Gastrocnemius medialis (tissue), 4 donors: ENCODE measurements around the gene NAA25. TPM values are rescaled to one million over a fixed set of nuclear protein-coding genes. Genes with fewer than 3 reads are reported as not detected.

ENCODE experiments used
- ATAC-seq, 2 donors: fragments of 150-250 bp; one replicate each; pipeline ENCODE4 v1.9.1; 2016
- DNase-seq, 2 donors: peaks; one replicate each; pipeline ENCODE4 v3.0.0-alpha.2; 2019
- H3K27ac ChIP-seq, 4 donors: fragments of 200-600 bp; sonication (generic); 1 replicate in 1 of 4; 2 replicates in 3 of 4; pipeline ENCODE4 v1.5.1; 2016 to 2018; ENCODE audit warnings: mild to moderate bottlenecking in 2 of 4, moderate library complexity in 1 of 4
- H3K27me3 ChIP-seq, 3 donors: fragments of 200-600 bp; sonication (generic) in 2 of 3; 1 replicate in 1 of 3; 2 replicates in 2 of 3; pipeline versions ENCODE4 v1.5.1 to v1.6.0; 2016 to 2019; ENCODE audit warnings: mild to moderate bottlenecking in 1 of 3, moderate library complexity in 1 of 3
- H3K36me3 ChIP-seq, 2 donors: fragments of 200-600 bp; sonication (generic) in 1 of 2; one replicate each; pipeline ENCODE4 v1.5.1; 2017 to 2018
- H3K4me1 ChIP-seq, 2 donors: fragments of 200-600 bp; sonication (generic) in 1 of 2; one replicate each; pipeline ENCODE4 v1.5.1; 2016 to 2017; ENCODE audit warnings: mild to moderate bottlenecking in 2 of 2
- H3K4me3 ChIP-seq, 4 donors: fragments of 200-600 bp; sonication (generic) in 3 of 4; 1 replicate in 1 of 4; 2 replicates in 3 of 4; pipeline ENCODE4 v1.5.1; 2016 to 2019; ENCODE audit warnings: mild to moderate bottlenecking in 2 of 4
- H3K9me3 ChIP-seq, 3 donors: fragments of 200-600 bp; sonication (generic) in 2 of 3; 1 replicate in 1 of 3; 2 replicates in 2 of 3; pipeline ENCODE4 v1.5.1; 2016 to 2019
- POLR2A ChIP-seq, 2 donors: fragments of 450-650 bp; IDR thresholded peaks; one replicate each; pipeline ENCODE4 v1.6.1; 2017; ENCODE audit warnings: antibody characterized with exemption in 2 of 2, mild to moderate bottlenecking in 2 of 2, moderate library complexity in 2 of 2
- in situ Hi-C, 4 donors: fragments of 200-750 bp; cut with MboI; loops; one replicate each; pipeline versions ENCODE4 v1.15.0 to v1.8.0; 2017; ENCODE audit warnings: low sequenced_read_pairs in 4 of 4
- intact Hi-C: fragments of 100-400 bp; cut with DNase I; formaldehyde crosslinking; loops from one replicate; pipeline ENCODE4 v1.15.1; 2023; ENCODE audit warnings: low total_unique reads
- total RNA-seq, 4 donors: library from RNA; depleted of rRNA; stranded (reverse); fragments of >200 nt; gene quantifications; one replicate each; pipeline versions ENCODE4 v1.1.0 to v1.2.3, GENCODE V29; 2016
- TF ChIP-seq, protein P1 (sequence below), 5 experiments: fragments of 450-650 bp in 3 of 5; fragments of 200-600 bp in 2 of 5; sonication (generic) in 2 of 5; IDR thresholded peaks in 4 of 5; conservative IDR thresholded peaks in 1 of 5; 1 replicate in 4 of 5; 2 replicates in 1 of 5; pipeline ENCODE4 v1.5.1; 2016 to 2019; ENCODE audit warnings: antibody characterized with exemption in 5 of 5, mild to moderate bottlenecking in 3 of 5, moderate library complexity in 3 of 5

The NAA25 gene
- total RNA-seq, 4 donors from 2014 or later = 17.2 to 44.6 (median 25.5) TPM

DNA sequence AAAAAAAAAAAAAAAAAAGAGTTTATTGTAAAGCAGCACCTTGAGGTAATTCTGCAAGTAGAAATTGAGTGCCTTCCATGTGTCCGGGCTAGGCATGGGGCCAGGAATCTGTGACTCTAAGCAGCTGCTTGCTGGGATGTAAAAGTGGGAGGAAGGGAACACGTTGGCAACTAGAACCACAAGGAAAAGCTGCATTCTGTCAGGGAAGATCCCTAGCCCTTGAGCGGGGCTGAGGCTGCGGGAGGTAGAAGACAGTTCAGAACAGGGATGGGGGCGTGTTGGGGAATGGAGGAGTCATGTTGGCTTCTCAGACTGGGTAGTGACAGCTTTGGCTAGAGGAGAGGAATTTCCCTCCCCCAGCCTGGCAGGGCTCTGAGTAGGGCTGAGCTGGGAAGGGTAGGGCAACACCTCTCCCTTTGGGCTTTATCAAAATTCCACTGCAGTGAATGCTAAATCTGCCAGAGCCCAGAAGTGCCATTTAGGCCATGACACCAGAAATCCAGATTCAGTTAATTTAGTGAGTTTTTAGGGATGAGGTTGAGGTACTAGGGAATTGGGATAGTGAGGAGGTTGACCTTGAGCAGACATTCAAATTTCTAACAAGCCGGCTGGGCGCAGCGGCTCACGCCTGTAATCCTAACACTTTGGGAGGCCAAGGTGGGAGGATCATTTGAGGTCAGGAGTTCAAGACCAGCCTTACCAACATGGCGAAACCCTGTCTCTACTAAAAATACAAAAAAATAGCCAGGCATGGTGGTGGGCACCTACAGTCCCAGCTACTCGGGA lies 13.4 kb upstream of the NAA25 start:
- Histone ChIP-seq H3K27ac (peak overlapping the region; percentile 49 to 78 (median 66)), H3K4me1 (peaks cover 18 to 22% of the 10 kb centered on the region in 2 donors), H3K36me3 (no peaks in the 10 kb centered on the region), H3K27me3 (no peaks in the 10 kb centered on the region), H3K9me3 (no peaks in the 10 kb centered on the region), H3K4me3 (no peak overlapping the region)
- no peak for TF ChIP-seq POLR2A (IDR thresholded peaks at IDR 0.05)
- in situ Hi-C loops = loop anchor here in 1 of 4 donors (25.0 kb wide), 1 partner anchor 290 kb away; the partner anchor contains the start of genes PTPN11 and RPL6
- intact Hi-C loops = loop anchor here (10.0 kb wide), 1 partner anchor 263 kb away; the partner anchor contains the start of gene HECTD4
- ATAC-seq = peak; percentile 10 to 28
- DNase-seq = peak; percentile 48 to 70

GRCh38 chr12:112117685-112118084 lies 9.1 kb upstream of the NAA25 start:
- Histone ChIP-seq H3K4me3 (no peak overlapping the region), H3K27me3 (no peaks in the 10 kb centered on the region), H3K4me1 (peaks cover 7 to 16% of the 10 kb centered on the region in 2 donors), H3K27ac (no peak overlapping the region), H3K9me3 (no peaks in the 10 kb centered on the region), H3K36me3 (no peaks in the 10 kb centered on the region)
- DNase-seq (no peak), ATAC-seq (no peak)
- no peak for TF ChIP-seq POLR2A (IDR thresholded peaks at IDR 0.05)
- TF ChIP-seq, protein P1, sequence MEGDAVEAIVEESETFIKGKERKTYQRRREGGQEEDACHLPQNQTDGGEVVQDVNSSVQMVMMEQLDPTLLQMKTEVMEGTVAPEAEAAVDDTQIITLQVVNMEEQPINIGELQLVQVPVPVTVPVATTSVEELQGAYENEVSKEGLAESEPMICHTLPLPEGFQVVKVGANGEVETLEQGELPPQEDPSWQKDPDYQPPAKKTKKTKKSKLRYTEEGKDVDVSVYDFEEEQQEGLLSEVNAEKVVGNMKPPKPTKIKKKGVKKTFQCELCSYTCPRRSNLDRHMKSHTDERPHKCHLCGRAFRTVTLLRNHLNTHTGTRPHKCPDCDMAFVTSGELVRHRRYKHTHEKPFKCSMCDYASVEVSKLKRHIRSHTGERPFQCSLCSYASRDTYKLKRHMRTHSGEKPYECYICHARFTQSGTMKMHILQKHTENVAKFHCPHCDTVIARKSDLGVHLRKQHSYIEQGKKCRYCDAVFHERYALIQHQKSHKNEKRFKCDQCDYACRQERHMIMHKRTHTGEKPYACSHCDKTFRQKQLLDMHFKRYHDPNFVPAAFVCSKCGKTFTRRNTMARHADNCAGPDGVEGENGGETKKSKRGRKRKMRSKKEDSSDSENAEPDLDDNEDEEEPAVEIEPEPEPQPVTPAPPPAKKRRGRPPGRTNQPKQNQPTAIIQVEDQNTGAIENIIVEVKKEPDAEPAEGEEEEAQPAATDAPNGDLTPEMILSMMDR (IDR thresholded peaks at IDR 0.05 in 4 of 5, conservative IDR thresholded peaks at IDR 0.05 in 1 of 5) = no peak
- in situ Hi-C loops = loop anchor here in 1 of 4 donors (25.0 kb wide), 1 partner anchor 295 kb away; the partner anchor contains the start of genes PTPN11 and RPL6
- intact Hi-C loops = no loop called here

GRCh38 chr12:112116232-112117060 lies 7.9 kb upstream of the NAA25 start:
- ATAC-seq = peak; percentile 91 to 97
- intact Hi-C loops = no loop called here
- Histone ChIP-seq H3K4me1 (peaks cover 7% of the 10 kb centered on the region in 2 donors), H3K4me3 (peak overlapping the region in 3 of 4 donors; percentile 27 to 30 (median 28)), H3K9me3 (no peaks in the 10 kb centered on the region), H3K27ac (peak overlapping the region; percentile 61 to 81 (median 74)), H3K36me3 (no peaks in the 10 kb centered on the region), H3K27me3 (no peaks in the 10 kb centered on the region)
- TF ChIP-seq, protein P1 (IDR thresholded peaks at IDR 0.05 in 4 of 5, conservative IDR thresholded peaks at IDR 0.05 in 1 of 5) = no peak
- TF ChIP-seq POLR2A (IDR thresholded peaks at IDR 0.05) = peak in 1 of 2 donors; percentile 13
- DNase-seq = peak; percentile 36 to 71
- in situ Hi-C loops = loop anchor here in 1 of 4 donors (25.0 kb wide), 1 partner anchor 296 kb away; the partner anchor contains the start of genes PTPN11 and RPL6

DNA sequence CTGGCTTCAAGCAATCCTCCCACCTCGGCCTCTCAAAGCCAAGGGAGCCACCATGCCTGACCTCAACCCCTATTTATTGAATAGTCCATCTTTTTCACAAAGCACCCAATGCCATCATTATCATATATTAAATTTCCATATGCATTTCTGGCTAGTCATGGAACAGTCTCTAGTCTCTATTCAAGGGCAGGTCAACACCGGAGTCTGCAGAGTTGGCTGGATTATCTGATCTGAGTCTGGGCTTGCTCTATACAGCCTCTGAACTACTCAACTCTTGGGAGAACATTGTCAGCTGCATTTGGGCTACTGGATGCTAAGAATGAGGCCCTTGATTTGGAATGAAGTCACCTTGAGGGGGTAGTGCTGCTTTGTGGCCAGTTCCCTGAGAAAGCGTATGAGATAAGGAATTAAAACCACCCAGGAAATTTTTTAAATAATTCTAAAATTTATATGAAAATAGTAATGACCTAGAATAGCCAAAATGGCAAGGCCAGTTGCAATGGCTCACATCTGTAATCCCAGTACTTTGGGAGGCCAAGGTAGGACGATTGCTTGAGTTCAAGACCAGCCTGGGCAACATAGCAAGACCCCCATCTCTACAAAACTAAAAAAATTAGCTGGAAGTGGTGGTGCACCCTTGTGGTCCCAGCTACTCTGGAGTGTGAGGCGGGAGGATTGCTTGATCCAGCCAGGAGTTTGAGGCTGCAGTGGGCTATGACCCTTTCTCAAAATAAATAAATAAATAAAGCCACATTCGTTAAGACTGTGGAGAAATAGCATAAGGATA lies 6.9 kb upstream of the NAA25 start:
- H3K9me3 ChIP-seq = no peaks in the 10 kb centered on the region
- peaks cover 7% of the 10 kb centered on the region in 2 donors for H3K4me1 ChIP-seq
- H3K36me3 ChIP-seq = no peaks in the 10 kb centered on the region
- intact Hi-C loops = no loop called here
- H3K4me3 ChIP-seq = no peak overlapping the region
- no peak for TF ChIP-seq POLR2A (IDR thresholded peaks at IDR 0.05)
- TF ChIP-seq, protein P1 (IDR thresholded peaks at IDR 0.05 in 4 of 5, conservative IDR thresholded peaks at IDR 0.05 in 1 of 5) = no peak
- no peak for DNase-seq
- H3K27me3 ChIP-seq = no peaks in the 10 kb centered on the region
- no peak overlapping the region for H3K27ac ChIP-seq
- in situ Hi-C loops = loop anchor here in 1 of 4 donors (25.0 kb wide), 1 partner anchor 297 kb away; the partner anchor contains the start of genes PTPN11 and RPL6
- ATAC-seq = no peak
